RWPE2 (cell line): ENCODE measurements around the gene LDLRAD4.

Experiments used
- ATAC-seq: fragments of 200-7000 bp; cut with Tn5 transposase; 3 replicates; pipeline ENCODE4 v1.9.1; 2021; ENCODE audit warnings: low read depth
- DNase-seq: peaks from one replicate; pipeline ENCODE4 v3.0.0-alpha.2; 2020; ENCODE audit warnings: low spot score
- H3K27ac ChIP-seq: fragments of 450-650 bp; 2 replicates; pipeline ENCODE4 v1.5.1; 2017; ENCODE audit warnings: mild to moderate bottlenecking; ENCODE audit not compliant: poor library complexity, severe bottlenecking
- H3K27me3 ChIP-seq: fragments of 250-450 bp; sonication (Bioruptor Pico); 2 replicates; pipeline ENCODE4 v1.5.1; 2021; ENCODE audit warnings: mild to moderate bottlenecking, moderate library complexity; ENCODE audit not compliant: insufficient read depth, poor library complexity, severe bottlenecking
- H3K36me3 ChIP-seq: fragments of 250-450 bp; sonication (Bioruptor Pico); 2 replicates; pipeline ENCODE4 v1.5.1; 2020; ENCODE audit warnings: low read depth, mild to moderate bottlenecking, moderate library complexity
- H3K4me1 ChIP-seq: fragments of 250-450 bp; sonication (Bioruptor Pico); 2 replicates; pipeline ENCODE4 v1.5.1; 2021; ENCODE audit warnings: mild to moderate bottlenecking, moderate library complexity; ENCODE audit not compliant: insufficient read depth, poor library complexity, severe bottlenecking
- H3K4me3 ChIP-seq: fragments of 250-450 bp; sonication (Bioruptor Pico); 2 replicates; pipeline ENCODE4 v1.5.1; 2021; ENCODE audit warnings: mild to moderate bottlenecking, moderate library complexity; ENCODE audit not compliant: severe bottlenecking
- H3K9me3 ChIP-seq: fragments of 250-450 bp; sonication (Bioruptor Pico); 2 replicates; pipeline ENCODE4 v1.5.1; 2021; ENCODE audit warnings: mild to moderate bottlenecking, moderate library complexity; ENCODE audit not compliant: severe bottlenecking
- CTCF ChIP-seq: fragments of 450-650 bp; IDR thresholded peaks from one replicate; pipeline ENCODE4 v1.5.1; 2017; ENCODE audit warnings: mild to moderate bottlenecking, moderate library complexity; ENCODE audit not compliant: poor library complexity, severe bottlenecking

The LDLRAD4 gene

GRCh38 chr18:13521418-13521817 is 302.9 kb downstream of the LDLRAD4 start:
- no peaks in the 10 kb centered on the region for H3K36me3 ChIP-seq
- H3K27ac ChIP-seq = no peak overlapping the region
- no peak for ATAC-seq
- no peak for TF ChIP-seq CTCF
- no peaks in the 10 kb centered on the region for H3K27me3 ChIP-seq
- H3K4me1 ChIP-seq = no peaks in the 10 kb centered on the region
- H3K9me3 ChIP-seq = no peaks in the 10 kb centered on the region
- DNase-seq = no peak
- no peak overlapping the region for H3K4me3 ChIP-seq

GRCh38 chr18:13522256-13522655 is 303.7 kb downstream of the LDLRAD4 start:
- no peak for DNase-seq
- no peaks in the 10 kb centered on the region for H3K4me1 ChIP-seq
- ATAC-seq = no peak
- no peaks in the 10 kb centered on the region for H3K9me3 ChIP-seq
- no peak overlapping the region for H3K27ac ChIP-seq
- H3K4me3 ChIP-seq = no peak overlapping the region
- no peaks in the 10 kb centered on the region for H3K36me3 ChIP-seq
- TF ChIP-seq CTCF = no peak
- no peaks in the 10 kb centered on the region for H3K27me3 ChIP-seq

GRCh38 chr18:13522861-13523660 is 304.5 kb downstream of the LDLRAD4 start:
- Histone ChIP-seq H3K36me3 (no peaks in the 10 kb centered on the region), H3K9me3 (no peaks in the 10 kb centered on the region), H3K4me1 (no peaks in the 10 kb centered on the region), H3K27me3 (no peaks in the 10 kb centered on the region), H3K4me3 (no peak overlapping the region), H3K27ac (no peak overlapping the region)
- no peak for TF ChIP-seq CTCF
- DNase-seq (no peak), ATAC-seq (no peak)

- no peaks in the 10 kb centered on the region for H3K27me3 ChIP-seq
- H3K4me1 ChIP-seq = no peaks in the 10 kb centered on the region
- no peak for TF ChIP-seq CTCF
- H3K4me3 ChIP-seq = no peak overlapping the region
- no peaks in the 10 kb centered on the region for H3K9me3 ChIP-seq
- H3K27ac ChIP-seq = no peak overlapping the region
- DNase-seq (no peak), ATAC-seq (no peak)
- no peaks in the 10 kb centered on the region for H3K36me3 ChIP-seq
Observed at GRCh38 chr18:13524054-13524453, 305.5 kb downstream of the LDLRAD4 start.

- H3K27ac ChIP-seq = no peak overlapping the region
- H3K4me1 ChIP-seq = no peaks in the 10 kb centered on the region
- no peaks in the 10 kb centered on the region for H3K27me3 ChIP-seq
- H3K9me3 ChIP-seq = no peaks in the 10 kb centered on the region
- TF ChIP-seq CTCF = no peak
- no peaks in the 10 kb centered on the region for H3K36me3 ChIP-seq
- DNase-seq (no peak), ATAC-seq (no peak)
- H3K4me3 ChIP-seq = no peak overlapping the region
Observed at GRCh38 chr18:13524811-13525210, 306.3 kb downstream of the LDLRAD4 start.
